HepG2 (cell line): ENCODE data around the gene OIT3. TPM values are rescaled to one million over a fixed set of nuclear protein-coding genes. Genes with fewer than 3 reads are reported as not detected.

Source experiments
- ATAC-seq: fragments of 200-7000 bp; cut with Tn5 transposase; 3 replicates; pipeline ENCODE4 v1.9.1; 2020; ENCODE audit warnings: mild to moderate bottlenecking, moderate library complexity
- BruUV-seq: library from RNA; stranded (reverse); fragments of 400-500 nt; replicated peaks from 2 replicates; lab custom pipeline; 2021; lab: Mats Ljungman, UMichigan
- CTCF ChIA-PET: fragments of 300-600 bp; formaldehyde crosslinking; extraction: SDS; loops from one replicate; lab custom pipeline; 2021; ENCODE audit warnings: low total read pairs, inconsistent platforms, low intra/inter-chr PET ratio; lab: Yijun Ruan, JAX
- POLR2A ChIA-PET: fragments of 350-600 bp; sonication (Branson Sonifier 250); formaldehyde crosslinking; loops from one replicate; lab custom pipeline; 2020; ENCODE audit warnings: antibody characterized with exemption, inconsistent platforms; lab: Yijun Ruan, JAX
- DNase-seq: peaks from one replicate; pipeline ENCODE4 v3.0.0-alpha.2; 2015; ENCODE audit warnings: low spot score
- FAIRE-seq: peaks from 3 replicates; lab custom pipeline; 2011; peaks lifted over from hg19 to GRCh38; lab: Jason Lieb, UNC
- H2AFZ ChIP-seq: one replicate; pipeline ENCODE4 v1.6.1; 2011; ENCODE audit warnings: low read length, inconsistent platforms
- H3K27ac ChIP-seq: fragments of 300-600 bp; 3 replicates; pipeline ENCODE4 v1.8.0; 2011; ENCODE audit warnings: mixed run types, mild to moderate bottlenecking, mixed read lengths, low read length, inconsistent platforms; ENCODE audit not compliant: insufficient read depth; ENCODE audit errors: extremely low read length
- H3K27me3 ChIP-seq, 2 experiments: fragments of 200-600 bp in 1 of 2; 2 replicates in 1 of 2; 3 replicates in 1 of 2; pipeline versions ENCODE4 v1.6.0 to v1.8.0; 2011; ENCODE audit warnings: low read length in 2 of 2, mild to moderate bottlenecking in 2 of 2, moderate library complexity in 2 of 2, inconsistent platforms in 1 of 2; ENCODE audit not compliant: insufficient read depth in 2 of 2, control insufficient read depth in 1 of 2
- H3K36me3 ChIP-seq, 2 experiments: fragments of 200-600 bp in 1 of 2; replicated peaks in 1 of 2; 2 replicates in 1 of 2; 3 replicates in 1 of 2; pipeline versions ENCODE4 v1.5.1 to v1.8.0; 2011; ENCODE audit warnings: low read length in 2 of 2, inconsistent platforms in 1 of 2; ENCODE audit not compliant: insufficient read depth in 2 of 2, control insufficient read depth in 1 of 2
- H3K4me1 ChIP-seq: 2 replicates; pipeline ENCODE4 v1.5.1; 2012; ENCODE audit warnings: low read length, inconsistent platforms; ENCODE audit not compliant: insufficient read depth
- H3K4me2 ChIP-seq: 2 replicates; pipeline ENCODE4 v1.6.0; 2011; ENCODE audit warnings: low read depth, low read length, inconsistent platforms
- H3K4me3 ChIP-seq, 3 experiments: fragments of 200-600 bp in 1 of 3; sonication (generic), shearing (Covaris generic) in 1 of 3; replicated peaks in 1 of 3; 2 replicates each; pipeline ENCODE4 v1.5.1; 2011 to 2016; ENCODE audit warnings: low read length in 3 of 3, inconsistent platforms in 2 of 3, low read depth in 2 of 3, mild to moderate bottlenecking in 2 of 3, control low read depth in 1 of 3, mixed read lengths in 1 of 3; ENCODE audit not compliant: insufficient read depth in 1 of 3
- H3K79me2 ChIP-seq: one replicate; pipeline ENCODE4 v1.6.1; 2011; ENCODE audit warnings: low read length, inconsistent platforms; ENCODE audit not compliant: insufficient read depth
- H3K9ac ChIP-seq: 2 replicates; pipeline ENCODE4 v1.6.0; 2011; ENCODE audit warnings: mild to moderate bottlenecking, low read depth, low read length, inconsistent platforms; ENCODE audit not compliant: insufficient read depth
- H3K9me3 ChIP-seq: 2 replicates; pipeline ENCODE4 v1.5.1; 2012; ENCODE audit warnings: mild to moderate bottlenecking, low read length
- H4K20me1 ChIP-seq: 2 replicates; pipeline ENCODE4 v1.6.0; 2011; ENCODE audit warnings: inconsistent platforms, mild to moderate bottlenecking, low read length, moderate library complexity; ENCODE audit not compliant: insufficient read depth
- ATAD3A ChIP-seq: sonication (generic); formaldehyde crosslinking; IDR thresholded peaks from 2 replicates; pipeline ENCODE4 v1.4.0; 2020; ENCODE audit warnings: missing genetic modification reagents
- CENPX ChIP-seq: sonication (generic); formaldehyde crosslinking; IDR thresholded peaks from 2 replicates; pipeline ENCODE4 v1.9.0; 2021; ENCODE audit warnings: mild to moderate bottlenecking, missing genetic modification reagents, moderate library complexity
- CHCHD3 ChIP-seq: sonication (generic); formaldehyde crosslinking; IDR thresholded peaks from 2 replicates; pipeline ENCODE4 v1.8.0; 2022; ENCODE audit warnings: mild to moderate bottlenecking, missing genetic modification reagents, moderate library complexity
- FOXP1 ChIP-seq, 2 experiments: fragments of 450-650 bp in 1 of 2; IDR thresholded peaks; 2 replicates each; pipeline ENCODE4 v1.6.1; 2017 to 2018; ENCODE audit warnings: antibody characterized with exemption in 1 of 2
- KDM5A ChIP-seq: fragments of 200-600 bp; sonication (generic); IDR thresholded peaks from 2 replicates; pipeline ENCODE4 v1.7.0; 2018; ENCODE audit warnings: antibody characterized with exemption, mild to moderate bottlenecking, low read length, borderline replicate concordance
- NR2F6 ChIP-seq, 2 experiments: IDR thresholded peaks; 2 replicates each; pipeline ENCODE4 v1.6.1; 2016; ENCODE audit warnings: antibody characterized with exemption in 1 of 2, mild to moderate bottlenecking in 1 of 2
- PRDM10 ChIP-seq: sonication (generic); formaldehyde crosslinking; IDR thresholded peaks from 2 replicates; pipeline ENCODE4 v1.4.0; 2020; ENCODE audit warnings: low read depth, missing genetic modification reagents
- SMYD3 ChIP-seq: sonication (generic); formaldehyde crosslinking; IDR thresholded peaks from 2 replicates; pipeline ENCODE4 v1.8.1; 2023; ENCODE audit warnings: mild to moderate bottlenecking, missing genetic modification reagents
- TAF15 ChIP-seq: fragments of 200-400 bp; formaldehyde crosslinking; IDR thresholded peaks from one replicate; pipeline ENCODE4 v1.6.1; 2018; ENCODE audit warnings: mild to moderate bottlenecking, low read depth, low read length; ENCODE audit not compliant: poor library complexity, severe bottlenecking
- ZNF20 ChIP-seq: sonication (generic); formaldehyde crosslinking; IDR thresholded peaks from 2 replicates; pipeline ENCODE4 v1.4.0; 2020; ENCODE audit warnings: mild to moderate bottlenecking, moderate library complexity, missing genetic modification reagents
- ZNF280D ChIP-seq: sonication (generic); formaldehyde crosslinking; IDR thresholded peaks from 2 replicates; pipeline ENCODE4 v1.5.1; 2020; ENCODE audit warnings: mild to moderate bottlenecking, missing genetic modification reagents
- ZNF546 ChIP-seq: sonication (generic); formaldehyde crosslinking; conservative IDR thresholded peaks from 2 replicates; pipeline ENCODE4 v1.8.1; 2023; ENCODE audit warnings: mild to moderate bottlenecking, missing genetic modification reagents
- WGBS: methylation state at CpG from one replicate; pipeline ENCODE4 v1.1.6; 2017; ENCODE audit warnings: low lambda C conversion rate; 5-methylcytosine and 5-hydroxymethylcytosine counted together
- in situ Hi-C: cut with HindIII; loops from 2 replicates; pipeline ENCODE4 v1.10.0; 2017; ENCODE audit warnings: low pct_unique_long_range_greater_than_20kb; ENCODE audit not compliant: extremely low pct_ligation_motif_present
- intact Hi-C: fragments of 100-400 bp; cut with micrococcal nuclease; formaldehyde crosslinking; loops from one replicate; pipeline ENCODE4 v1.10.0; 2022; ENCODE audit not compliant: unreplicated experiment
- polyA plus RNA-seq, 8 experiments: library from polyadenylated mRNA; depleted of rRNA in 3 of 8; stranded (reverse) in 7 of 8; unstranded in 1 of 8; fragments of >200 nt; fragmentation: Illumina TruSeq in 4 of 8; extraction: Trizol in 4 of 8; gene quantifications; 2 replicates each; pipeline versions ENCODE4 v1.2.1 to v1.2.3, GENCODE V29; 2011 to 2016; ENCODE audit warnings: low read depth in 4 of 8, missing spikeins in 1 of 8, mixed read lengths in 1 of 8; ENCODE audit not compliant: insufficient read depth in 1 of 8
- total RNA-seq, 5 experiments: library from RNA; depleted of rRNA; stranded (reverse); fragments of >200 nt; fragmentation: Illumina TruSeq; extraction: Trizol; gene quantifications; 2 replicates each; pipeline ENCODE4 v1.2.3, GENCODE V29; 2016; ENCODE audit warnings: low read depth in 1 of 5
- TF ChIP-seq, protein P1 (sequence below): sonication (generic); formaldehyde crosslinking; IDR thresholded peaks from 2 replicates; pipeline ENCODE4 v1.4.0; 2020; ENCODE audit warnings: missing genetic modification reagents, borderline replicate concordance

Gene OIT3
- total and polyA plus RNA-seq, 2 of the 13 experiments (the other 11 are each of a cell fraction or from before 2014, with no cell fraction given), result not detected

- TF ChIP-seq PRDM10 (CRISPR knock-in tag), result no peak
- TF ChIP-seq CENPX, result no peak
- TF ChIP-seq TAF15, result no peak
- no peak for TF ChIP-seq SMYD3 (CRISPR knock-in tag)
- TF ChIP-seq ZNF280D (CRISPR knock-in tag), result no peak
- TF ChIP-seq, protein P1, sequence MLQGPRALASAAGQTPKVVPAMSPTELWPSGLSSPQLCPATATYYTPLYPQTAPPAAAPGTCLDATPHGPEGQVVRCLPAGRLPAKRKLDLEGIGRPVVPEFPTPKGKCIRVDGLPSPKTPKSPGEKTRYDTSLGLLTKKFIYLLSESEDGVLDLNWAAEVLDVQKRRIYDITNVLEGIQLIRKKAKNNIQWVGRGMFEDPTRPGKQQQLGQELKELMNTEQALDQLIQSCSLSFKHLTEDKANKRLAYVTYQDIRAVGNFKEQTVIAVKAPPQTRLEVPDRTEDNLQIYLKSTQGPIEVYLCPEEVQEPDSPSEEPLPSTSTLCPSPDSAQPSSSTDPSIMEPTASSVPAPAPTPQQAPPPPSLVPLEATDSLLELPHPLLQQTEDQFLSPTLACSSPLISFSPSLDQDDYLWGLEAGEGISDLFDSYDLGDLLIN (CRISPR knock-in tag), result no peak
- TF ChIP-seq ZNF20 (CRISPR knock-in tag), result no peak
- TF ChIP-seq CHCHD3 (CRISPR knock-in tag), result no peak
- TF ChIP-seq ATAD3A (CRISPR knock-in tag), result no peak
- TF ChIP-seq NR2F6 (IDR thresholded peaks at IDR 0.05), result no peak
- TF ChIP-seq NR2F6 (CRISPR knock-in tag; IDR thresholded peaks at IDR 0.05), result no peak
- no peak for TF ChIP-seq FOXP1 (IDR thresholded peaks at IDR 0.05)
- TF ChIP-seq FOXP1 (CRISPR knock-in tag; IDR thresholded peaks at IDR 0.05), result no peak
- TF ChIP-seq KDM5A, result no peak
- TF ChIP-seq ZNF546, result no peak
- no peak for FAIRE-seq
- no peak for ATAC-seq
- Histone ChIP-seq H3K9ac (no peak overlapping the region), H3K4me2 (no peak overlapping the region), H3K9me3 (no peaks in the 10 kb centered on the region), H3K4me1 (peaks cover 25% of the 10 kb centered on the region), H3K36me3 (no peaks in the 10 kb centered on the region), H3K27me3 (no peaks in the 10 kb centered on the region), H4K20me1 (no peaks in the 10 kb centered on the region), H3K79me2 (peaks cover 7% of the 10 kb centered on the region), H3K27ac (no peak overlapping the region), H3K4me3 (no peak overlapping the region), H2AFZ (no peak overlapping the region)
- POLR2A ChIA-PET, result no interaction called here
- in situ Hi-C loops (no loop called here), intact Hi-C loops (no loop called here)
- 100% methylated on average over 3 of the region's 6 CpGs for WGBS
- BruUV-seq, result no TSS peak
- CTCF ChIA-PET, result no interaction called here
- DNase-seq, result no peak
Measured at GRCh38 chr10:72948762-72949161, 55.2 kb downstream of the OIT3 start.
